Measurements from ENCODE around the gene RNF126. TPM values are rescaled to one million over a fixed set of nuclear protein-coding genes. Genes with fewer than 3 reads are reported as not detected.

RNF126 gene
- total RNA-seq, 1 experiment from 2014 or later: 93.3 TPM

- H3K36me3 ChIP-seq (ENCODE audit: insufficient read depth, low read length, poor library complexity, severe bottlenecking): no peaks in the 10 kb centered on the region
- ChIA-PET CTCF (interaction anchor here (1.0 kb wide), 1 partner anchor 57 kb away, joined by 6 read pairs; no protein-coding TSS in a partner anchor), POLR2A (ENCODE audit: low non-redundant PET) (no interaction called here)
- BruUV-seq (replicated peaks): no TSS peak
- H3K9me3 ChIP-seq (ENCODE audit: low read depth, low read length, poor library complexity, severe bottlenecking): no peaks in the 10 kb centered on the region
- intact Hi-C loops (cut with micrococcal nuclease; ENCODE audit: unreplicated experiment): no loop called here
- no peak overlapping the region for H3K27ac ChIP-seq (ENCODE audit: low read depth, low read length, poor library complexity, severe bottlenecking)
- peaks cover 7% of the 10 kb centered on the region for H3K27me3 ChIP-seq (replicated peaks; ENCODE audit: insufficient read depth, low read depth, low read length, poor library complexity)
- H3K4me1 ChIP-seq (ENCODE audit: insufficient read depth, low read length, poor library complexity, severe bottlenecking): peaks cover 27% of the 10 kb centered on the region
- TF ChIP-seq EZH2 (IDR thresholded peaks at IDR 0.05; ENCODE audit: borderline replicate concordance, low read depth, low read length, poor library complexity, severe bottlenecking) (no peak), CTCF (conservative IDR thresholded peaks at IDR 0.05; ENCODE audit: low read depth, low read length) (no peak)
- peak; percentile 70 for DNase-seq (ENCODE audit: low spot score)
- peak overlapping the region; percentile 33 for H3K4me3 ChIP-seq (ENCODE audit: low read depth, low read length, poor library complexity, severe bottlenecking)
Observed at GRCh38 chr19:677201-677600, 14.2 kb upstream of the RNF126 start.

GRCh38 chr19:676339-677105, 13.5 kb upstream of the RNF126 start, which contains the start of gene FSTL3:
TSS of gene FSTL3 (plus strand) at chr19:676392. CDS start at chr19:676424, 32 bp downstream.
- H3K27me3 ChIP-seq (replicated peaks; ENCODE audit: insufficient read depth, low read depth, low read length, poor library complexity): peaks cover 7% of the 10 kb centered on the region
- BruUV-seq (replicated peaks): no TSS peak
- H3K27ac ChIP-seq (ENCODE audit: low read depth, low read length, poor library complexity, severe bottlenecking): no peak within 1 kb of the TSS
- H3K36me3 ChIP-seq (ENCODE audit: insufficient read depth, low read length, poor library complexity, severe bottlenecking): no peaks in the 10 kb centered on the region
- intact Hi-C loops (cut with micrococcal nuclease; ENCODE audit: unreplicated experiment): no loop called here
- peaks cover 27% of the 10 kb centered on the region for H3K4me1 ChIP-seq (ENCODE audit: insufficient read depth, low read length, poor library complexity, severe bottlenecking)
- DNase-seq (ENCODE audit: low spot score): no peak
- no peak for TF ChIP-seq CTCF (conservative IDR thresholded peaks at IDR 0.05; ENCODE audit: low read depth, low read length)
- no peak for TF ChIP-seq EZH2 (IDR thresholded peaks at IDR 0.05; ENCODE audit: borderline replicate concordance, low read depth, low read length, poor library complexity, severe bottlenecking)
- H3K4me3 ChIP-seq (ENCODE audit: low read depth, low read length, poor library complexity, severe bottlenecking): peak within 1 kb of the TSS; percentile 33
- ChIA-PET POLR2A (ENCODE audit: low non-redundant PET) (no interaction called here), CTCF (no interaction called here)
- no peaks in the 10 kb centered on the region for H3K9me3 ChIP-seq (ENCODE audit: low read depth, low read length, poor library complexity, severe bottlenecking)

GRCh38 chr19:676007-676338, 13.0 kb upstream of the RNF126 start:
- no peaks in the 10 kb centered on the region for H3K36me3 ChIP-seq (ENCODE audit: insufficient read depth, low read length, poor library complexity, severe bottlenecking)
- no peak for DNase-seq (ENCODE audit: low spot score)
- H3K27me3 ChIP-seq (replicated peaks; ENCODE audit: insufficient read depth, low read depth, low read length, poor library complexity): peaks cover 7% of the 10 kb centered on the region
- H3K9me3 ChIP-seq (ENCODE audit: low read depth, low read length, poor library complexity, severe bottlenecking): no peaks in the 10 kb centered on the region
- H3K4me3 ChIP-seq (ENCODE audit: low read depth, low read length, poor library complexity, severe bottlenecking): peak overlapping the region; percentile 33
- peaks cover 27% of the 10 kb centered on the region for H3K4me1 ChIP-seq (ENCODE audit: insufficient read depth, low read length, poor library complexity, severe bottlenecking)
- intact Hi-C loops (cut with micrococcal nuclease; ENCODE audit: unreplicated experiment): no loop called here
- BruUV-seq (replicated peaks): no TSS peak
- no peak overlapping the region for H3K27ac ChIP-seq (ENCODE audit: low read depth, low read length, poor library complexity, severe bottlenecking)
- ChIA-PET POLR2A (ENCODE audit: low non-redundant PET) (interaction anchor here (0.6 kb wide), 1 partner anchor 23 kb away, joined by 3 read pairs; no protein-coding TSS in a partner anchor), CTCF (interaction anchor here (1.3 kb wide), 1 partner anchor 58 kb away, joined by 4 read pairs; no protein-coding TSS in a partner anchor)
- TF ChIP-seq CTCF (conservative IDR thresholded peaks at IDR 0.05; ENCODE audit: low read depth, low read length) (no peak), EZH2 (IDR thresholded peaks at IDR 0.05; ENCODE audit: borderline replicate concordance, low read depth, low read length, poor library complexity, severe bottlenecking) (no peak)

Data from A673 (cell line).